ENCODE data around the gene TCF19.

TCF19 gene, protein sequence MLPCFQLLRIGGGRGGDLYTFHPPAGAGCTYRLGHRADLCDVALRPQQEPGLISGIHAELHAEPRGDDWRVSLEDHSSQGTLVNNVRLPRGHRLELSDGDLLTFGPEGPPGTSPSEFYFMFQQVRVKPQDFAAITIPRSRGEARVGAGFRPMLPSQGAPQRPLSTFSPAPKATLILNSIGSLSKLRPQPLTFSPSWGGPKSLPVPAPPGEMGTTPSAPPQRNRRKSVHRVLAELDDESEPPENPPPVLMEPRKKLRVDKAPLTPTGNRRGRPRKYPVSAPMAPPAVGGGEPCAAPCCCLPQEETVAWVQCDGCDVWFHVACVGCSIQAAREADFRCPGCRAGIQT

DNA sequence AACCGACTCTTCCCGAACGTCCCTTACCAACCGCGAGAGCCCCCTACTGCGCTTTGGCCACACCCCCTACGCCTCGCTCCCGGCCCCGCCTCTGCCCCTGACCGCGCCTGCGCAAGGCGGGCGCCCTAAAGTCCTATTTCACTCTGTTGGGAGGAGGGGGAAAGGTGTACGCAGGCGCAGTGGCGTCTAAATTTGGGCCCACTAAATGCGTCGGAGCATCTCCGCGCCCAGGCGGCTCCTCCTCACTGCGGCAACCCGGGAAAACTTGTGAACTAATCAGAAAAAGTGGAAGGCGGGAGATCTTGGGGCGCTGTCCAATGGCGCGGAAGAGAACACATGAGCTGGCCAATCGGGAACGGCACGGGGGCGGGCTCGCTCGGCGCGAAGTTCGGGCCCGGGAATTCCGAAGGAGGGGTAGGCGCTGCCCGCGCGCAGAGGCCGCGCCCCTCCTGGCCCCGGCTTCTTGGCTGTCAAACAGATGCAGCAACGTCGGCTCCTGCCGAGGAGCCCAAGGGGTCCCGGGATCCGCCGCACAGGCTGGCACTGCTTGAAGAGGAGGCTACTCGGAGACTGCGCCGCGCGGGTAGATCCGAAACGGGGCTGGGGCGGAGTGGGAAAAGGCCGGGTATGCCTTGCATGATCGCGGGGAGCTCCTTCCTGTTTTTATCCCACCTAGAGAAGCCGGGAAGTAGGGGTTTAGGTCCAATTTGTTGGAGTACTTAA lies at the start of gene TCF19:
Gene TCF19, plus strand, starts transcription at position 450 of the 723 bp plus-strand sequence. CDS start 881 bp downstream, outside the sequence.
- Mint-ChIP-seq H3K9me3 (no peaks in the 10 kb centered on the region), H3K27ac (peak within 1 kb of the TSS; percentile 18 to 23 (median 22)), H3K27me3 (ENCODE audit: low read depth) (no peaks in the 10 kb centered on the region), H3K36me3 (ENCODE audit: low read depth) (peaks cover 14% of the 10 kb centered on the region), H3K4me1 (peaks cover 16% of the 10 kb centered on the region), H3K4me3 (peak within 1 kb of the TSS; percentile 83 to 88 (median 85))
- TF ChIP-seq, protein P1, sequence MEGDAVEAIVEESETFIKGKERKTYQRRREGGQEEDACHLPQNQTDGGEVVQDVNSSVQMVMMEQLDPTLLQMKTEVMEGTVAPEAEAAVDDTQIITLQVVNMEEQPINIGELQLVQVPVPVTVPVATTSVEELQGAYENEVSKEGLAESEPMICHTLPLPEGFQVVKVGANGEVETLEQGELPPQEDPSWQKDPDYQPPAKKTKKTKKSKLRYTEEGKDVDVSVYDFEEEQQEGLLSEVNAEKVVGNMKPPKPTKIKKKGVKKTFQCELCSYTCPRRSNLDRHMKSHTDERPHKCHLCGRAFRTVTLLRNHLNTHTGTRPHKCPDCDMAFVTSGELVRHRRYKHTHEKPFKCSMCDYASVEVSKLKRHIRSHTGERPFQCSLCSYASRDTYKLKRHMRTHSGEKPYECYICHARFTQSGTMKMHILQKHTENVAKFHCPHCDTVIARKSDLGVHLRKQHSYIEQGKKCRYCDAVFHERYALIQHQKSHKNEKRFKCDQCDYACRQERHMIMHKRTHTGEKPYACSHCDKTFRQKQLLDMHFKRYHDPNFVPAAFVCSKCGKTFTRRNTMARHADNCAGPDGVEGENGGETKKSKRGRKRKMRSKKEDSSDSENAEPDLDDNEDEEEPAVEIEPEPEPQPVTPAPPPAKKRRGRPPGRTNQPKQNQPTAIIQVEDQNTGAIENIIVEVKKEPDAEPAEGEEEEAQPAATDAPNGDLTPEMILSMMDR (IDR thresholded peaks at IDR 0.05; ENCODE audit: unreplicated experiment in 3 of 3), result no peak

DNA sequence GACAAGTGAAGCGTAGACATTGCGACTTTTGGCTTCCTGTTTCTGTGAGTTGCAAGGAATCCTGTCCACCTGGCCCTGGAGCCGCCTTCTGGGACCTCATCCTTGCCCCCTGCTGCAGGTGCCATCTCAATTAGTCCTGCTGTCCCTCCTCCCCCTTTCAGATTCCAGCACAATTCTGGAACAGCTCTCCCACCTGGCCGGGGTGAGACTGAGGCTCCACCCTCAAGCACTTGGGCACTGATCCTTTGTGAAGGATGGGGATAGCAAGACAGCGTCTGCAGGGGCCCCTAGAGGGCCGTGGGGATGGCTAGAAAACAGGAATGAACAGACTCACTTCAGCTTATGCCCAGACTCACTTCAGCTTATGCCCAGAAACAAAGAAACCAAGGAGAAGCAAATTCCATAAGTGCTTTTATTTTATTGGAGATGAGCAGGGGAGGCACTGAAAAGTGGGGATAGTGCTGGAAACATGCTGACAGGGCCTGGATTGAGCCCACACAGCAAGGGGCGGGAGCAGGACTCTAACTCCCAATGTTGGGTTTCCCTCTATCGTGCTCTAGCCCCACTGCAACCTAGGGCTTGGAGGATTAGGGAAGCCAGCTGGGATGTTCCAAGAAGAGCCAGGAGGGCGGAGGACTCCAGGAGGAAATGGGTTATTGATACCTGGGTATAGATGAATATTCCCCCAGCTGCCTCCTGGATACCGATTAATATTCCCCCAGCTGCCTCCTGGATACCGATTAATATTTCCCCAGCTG lies 47.4 kb upstream of the TCF19 start:
- H3K36me3 Mint-ChIP-seq (ENCODE audit: low read depth), result no peaks in the 10 kb centered on the region

DNA sequence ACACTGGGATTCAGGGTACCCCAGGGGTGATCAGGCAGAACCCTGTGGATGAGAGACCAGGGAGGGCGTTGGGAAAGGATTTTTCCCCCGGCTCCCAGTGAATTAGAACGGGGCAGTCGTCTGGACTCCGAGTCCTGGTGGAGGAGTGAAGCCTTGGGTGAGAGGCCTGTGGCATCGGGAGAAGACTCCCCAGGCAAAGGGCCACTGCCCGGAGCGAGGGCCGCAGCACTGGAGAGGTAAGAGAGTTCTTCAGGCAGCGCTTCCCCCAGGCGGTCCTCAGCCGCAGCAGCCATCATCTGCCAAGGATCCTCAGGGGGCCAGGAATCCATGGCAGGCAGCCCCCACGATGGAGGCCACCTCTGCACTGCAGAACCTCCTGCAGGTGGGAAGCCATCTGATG lies 46.7 kb upstream of the TCF19 start:
- peaks cover 39% of the 10 kb centered on the region for H3K4me1 Mint-ChIP-seq
- TF ChIP-seq, protein P1 (IDR thresholded peaks at IDR 0.05; ENCODE audit: unreplicated experiment in 3 of 3), result no peak
- no peak overlapping the region for H3K4me3 Mint-ChIP-seq
- no peaks in the 10 kb centered on the region for H3K36me3 Mint-ChIP-seq (ENCODE audit: low read depth)
- no peak overlapping the region for H3K27ac Mint-ChIP-seq
- H3K9me3 Mint-ChIP-seq, result no peaks in the 10 kb centered on the region
- peaks cover 56% of the 10 kb centered on the region for H3K27me3 Mint-ChIP-seq (ENCODE audit: low read depth)

More for the DNA sequence above, 47.4 kb upstream of the TCF19 start:
- Mint-ChIP-seq H3K27ac (peak overlapping the region in 1 of 3 experiments; percentile 52), H3K27me3 (ENCODE audit: low read depth) (peaks cover 59% of the 10 kb centered on the region), H3K4me3 (no peak overlapping the region), H3K4me1 (peaks cover 37% of the 10 kb centered on the region), H3K9me3 (no peaks in the 10 kb centered on the region)
- TF ChIP-seq, protein P1 (IDR thresholded peaks at IDR 0.05; ENCODE audit: unreplicated experiment in 3 of 3), result no peak

DNA sequence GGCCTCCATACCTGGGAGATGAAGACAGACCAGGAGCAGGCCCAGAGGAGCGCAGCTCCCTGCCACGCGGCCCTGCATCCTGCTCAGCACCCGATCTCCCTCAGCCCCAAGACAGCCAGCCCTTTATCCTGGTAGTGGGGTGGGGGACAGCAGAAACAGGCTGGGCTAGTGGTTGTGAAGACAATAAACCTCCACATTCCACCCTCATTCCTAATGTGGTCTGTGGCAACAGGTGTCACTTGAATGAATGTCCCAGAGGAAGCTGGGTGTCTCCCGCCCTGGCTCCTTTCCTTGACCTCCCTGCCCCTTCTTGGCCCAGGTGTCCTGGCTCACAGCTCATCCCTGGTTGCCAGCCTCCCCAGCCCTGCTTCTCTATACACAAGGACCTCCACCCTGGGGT lies 45.9 kb upstream of the TCF19 start, which contains the start of gene C6orf15:
Gene C6orf15, minus strand, starts transcription at position 98 of the 400 bp plus-strand sequence. Its CDS starts 20 bp downstream, at position 78.
- peak within 1 kb of the TSS in 2 of 3 experiments; percentile 87 to 93 for H3K27ac Mint-ChIP-seq
- peaks cover 46% of the 10 kb centered on the region for H3K4me1 Mint-ChIP-seq
- no peak within 1 kb of the TSS for H3K4me3 Mint-ChIP-seq
- no peaks in the 10 kb centered on the region for H3K36me3 Mint-ChIP-seq (ENCODE audit: low read depth)
- peaks cover 51% of the 10 kb centered on the region for H3K27me3 Mint-ChIP-seq (ENCODE audit: low read depth)
- TF ChIP-seq, protein P1 (IDR thresholded peaks at IDR 0.05; ENCODE audit: unreplicated experiment in 3 of 3), result no peak
- H3K9me3 Mint-ChIP-seq, result no peaks in the 10 kb centered on the region

DNA sequence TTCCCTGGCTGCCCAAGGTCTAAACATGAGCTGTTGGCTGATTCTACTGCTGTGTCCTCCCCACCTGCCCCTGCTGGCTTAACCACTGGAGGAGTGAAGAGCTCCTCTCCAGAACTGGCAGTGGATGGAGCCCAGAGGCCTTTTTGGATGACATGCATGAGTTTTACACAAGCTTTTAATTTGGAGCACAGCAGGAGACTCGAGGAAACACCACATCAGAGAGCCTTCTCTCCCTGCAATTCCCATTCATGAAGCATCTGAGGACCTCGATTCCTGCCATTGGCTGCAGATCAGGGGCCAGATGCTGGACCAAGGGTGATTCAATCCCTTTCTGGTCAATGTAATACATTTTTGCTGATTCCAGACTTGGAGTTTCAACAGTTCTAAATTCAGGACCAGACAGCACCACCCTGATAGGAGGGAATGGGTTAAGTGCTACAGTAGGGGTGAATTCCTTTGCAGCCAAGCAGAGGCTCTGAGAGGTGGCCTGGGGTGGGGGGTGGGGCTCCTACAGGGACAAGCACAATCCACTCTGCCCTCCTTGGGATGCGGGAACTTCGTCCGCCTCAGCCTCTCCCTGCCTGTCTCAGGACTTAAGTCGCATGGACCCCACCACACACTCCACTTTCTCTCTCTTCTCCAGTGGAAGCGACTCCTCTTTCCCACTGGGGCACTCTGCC lies 44.4 kb upstream of the TCF19 start:
- peaks cover 46% of the 10 kb centered on the region for H3K4me1 Mint-ChIP-seq
- H3K36me3 Mint-ChIP-seq (ENCODE audit: low read depth), result no peaks in the 10 kb centered on the region
- no peaks in the 10 kb centered on the region for H3K9me3 Mint-ChIP-seq
- peak overlapping the region in 2 of 3 experiments; percentile 87 to 93 for H3K27ac Mint-ChIP-seq
- peak overlapping the region in 1 of 3 experiments; percentile 36 for H3K4me3 Mint-ChIP-seq
- TF ChIP-seq, protein P1 (IDR thresholded peaks at IDR 0.05; ENCODE audit: unreplicated experiment in 3 of 3), result no peak
- peaks cover 40% of the 10 kb centered on the region for H3K27me3 Mint-ChIP-seq (ENCODE audit: low read depth)
